IMR-90 (cell line): ENCODE results near the gene FAM32A. TPM values are rescaled to one million over a fixed set of nuclear protein-coding genes. Genes with fewer than 3 reads are reported as not detected.

ENCODE experiments used
- ATAC-seq: fragments of 200-7000 bp; cut with Tn5 transposase; 2 replicates; pipeline ENCODE4 v1.9.1; 2020; ENCODE audit warnings: low read depth, mild to moderate bottlenecking, moderate library complexity
- BruUV-seq: library from RNA; stranded (reverse); fragments of 400-500 nt; replicated peaks from 2 replicates; lab custom pipeline; 2021; lab: Mats Ljungman, UMichigan
- CTCF ChIA-PET: fragments of 300-600 bp; formaldehyde crosslinking; extraction: SDS; loops from one replicate; lab custom pipeline; 2021; ENCODE audit warnings: antibody characterized with exemption; lab: Yijun Ruan, JAX
- POLR2A ChIA-PET: fragments of 300-600 bp; sonication (Branson Sonifier 250); formaldehyde crosslinking; loops from one replicate; lab custom pipeline; 2022; ENCODE audit warnings: antibody characterized with exemption; ENCODE audit not compliant: unreplicated experiment; lab: Charles Lee
- DNase-seq: peaks from one replicate; pipeline ENCODE4 v3.0.0; 2013
- H2AFZ ChIP-seq: replicated peaks from 2 replicates; pipeline ENCODE3; 2013; ENCODE audit warnings: low read length, mild to moderate bottlenecking; ENCODE audit not compliant: poor library complexity
- H2AK5ac ChIP-seq: 2 replicates; pipeline ENCODE4 v1.6.1; 2013; ENCODE audit warnings: low read depth, low read length, inconsistent platforms
- H2AK9ac ChIP-seq: replicated peaks from 2 replicates; pipeline ENCODE3; 2013; ENCODE audit warnings: mild to moderate bottlenecking, low read depth, low read length, moderate library complexity; ENCODE audit not compliant: poor library complexity
- H2BK120ac ChIP-seq: 2 replicates; pipeline ENCODE4 v1.6.1; 2013; ENCODE audit warnings: low read depth, low read length, inconsistent platforms
- H2BK15ac ChIP-seq: 3 replicates; pipeline ENCODE4 v1.6.1; 2013; ENCODE audit warnings: low read depth, low read length, inconsistent platforms
- H2BK20ac ChIP-seq: 2 replicates; pipeline ENCODE4 v1.6.1; 2013; ENCODE audit warnings: low read depth, mild to moderate bottlenecking, inconsistent platforms, low read length, moderate library complexity
- H2BK5ac ChIP-seq: 2 replicates; pipeline ENCODE4 v1.6.1; 2013; ENCODE audit warnings: mild to moderate bottlenecking, low read depth, low read length, inconsistent platforms; ENCODE audit not compliant: poor library complexity, severe bottlenecking
- H3K14ac ChIP-seq: replicated peaks from 2 replicates; pipeline ENCODE4 v1.6.1; 2013; ENCODE audit warnings: low read depth, low read length, inconsistent platforms
- H3K18ac ChIP-seq: 2 replicates; pipeline ENCODE4 v1.6.1; 2013; ENCODE audit warnings: low read depth, low read length, control low read depth
- H3K23ac ChIP-seq: 2 replicates; pipeline ENCODE4 v1.6.1; 2013; ENCODE audit warnings: low read depth, low read length, inconsistent platforms
- H3K27ac ChIP-seq: 2 replicates; pipeline ENCODE4 v1.5.1; 2013; ENCODE audit warnings: mild to moderate bottlenecking, control low read depth, low read length; ENCODE audit not compliant: insufficient read depth
- H3K27me3 ChIP-seq: 2 replicates; pipeline ENCODE4 v1.6.1; 2013; ENCODE audit warnings: low read length; ENCODE audit not compliant: control insufficient read depth, insufficient read depth
- H3K36me3 ChIP-seq: 2 replicates; pipeline ENCODE4 v1.6.1; 2013; ENCODE audit warnings: low read length, mixed read lengths; ENCODE audit not compliant: control insufficient read depth, insufficient read depth
- H3K4ac ChIP-seq: 2 replicates; pipeline ENCODE4 v1.6.1; 2013; ENCODE audit warnings: low read depth, low read length, inconsistent platforms
- H3K4me1 ChIP-seq: 2 replicates; pipeline ENCODE4 v1.6.1; 2013; ENCODE audit warnings: low read length, mixed read lengths; ENCODE audit not compliant: control insufficient read depth, insufficient read depth
- H3K4me2 ChIP-seq: 2 replicates; pipeline ENCODE4 v1.6.1; 2013; ENCODE audit warnings: low read depth, mild to moderate bottlenecking, control low read depth, low read length, moderate library complexity
- H3K4me3 ChIP-seq: 2 replicates; pipeline ENCODE4 v1.5.1; 2013; ENCODE audit warnings: low read depth, mild to moderate bottlenecking, control low read depth, low read length, moderate library complexity; ENCODE audit not compliant: insufficient read depth
- H3K56ac ChIP-seq: 2 replicates; pipeline ENCODE4 v1.6.1; 2013; ENCODE audit warnings: low read length, inconsistent platforms; ENCODE audit not compliant: insufficient read depth; ENCODE audit errors: extremely low read depth
- H3K79me1 ChIP-seq, 2 experiments: 2 replicates each; pipeline ENCODE4 v1.6.1; 2013; ENCODE audit warnings: low read length in 2 of 2, inconsistent platforms in 1 of 2, low read depth in 1 of 2
- H3K9ac ChIP-seq: 2 replicates; pipeline ENCODE4 v1.6.1; 2013; ENCODE audit warnings: low read depth, low read length, control low read depth
- H3K9me1 ChIP-seq: 2 replicates; pipeline ENCODE4 v1.6.1; 2013; ENCODE audit warnings: low read length, inconsistent platforms; ENCODE audit not compliant: insufficient read depth
- H3K9me3 ChIP-seq: 2 replicates; pipeline ENCODE4 v1.6.1; 2013; ENCODE audit warnings: low read length; ENCODE audit not compliant: control insufficient read depth, insufficient read depth
- H4K20me1 ChIP-seq: 2 replicates; pipeline ENCODE4 v1.6.1; 2013; ENCODE audit warnings: low read length, inconsistent platforms; ENCODE audit not compliant: insufficient read depth
- H4K5ac ChIP-seq: 2 replicates; pipeline ENCODE4 v1.6.1; 2013; ENCODE audit warnings: mild to moderate bottlenecking, low read depth, low read length, control low read depth
- H4K8ac ChIP-seq, 2 experiments: 2 replicates each; pipeline ENCODE4 v1.6.1; 2013; ENCODE audit warnings: low read depth in 2 of 2, low read length in 2 of 2, control low read depth in 1 of 2, inconsistent platforms in 1 of 2
- H4K91ac ChIP-seq: 2 replicates; pipeline ENCODE4 v1.6.1; 2013; ENCODE audit warnings: low read depth, low read length, inconsistent platforms; ENCODE audit not compliant: insufficient read depth
- BHLHE40 ChIP-seq: fragments of 150-350 bp; IDR thresholded peaks from 2 replicates; pipeline ENCODE4 v1.6.1; 2016; ENCODE audit warnings: mild to moderate bottlenecking, low read depth, low read length
- CEBPB ChIP-seq: IDR thresholded peaks from 2 replicates; pipeline ENCODE4 v1.6.1; 2012; ENCODE audit warnings: low read depth, low read length, improper control_type of control experiment
- CHD1 ChIP-seq: IDR thresholded peaks from 2 replicates; pipeline ENCODE4 v1.6.1; 2012; ENCODE audit warnings: low read depth, low read length, improper control_type of control experiment
- CTCF ChIP-seq: conservative IDR thresholded peaks from 2 replicates; pipeline ENCODE4 v1.5.1; 2012; ENCODE audit warnings: mild to moderate bottlenecking, low read depth, low read length, improper control_type of control experiment
- FOS ChIP-seq: fragments of 150-350 bp; IDR thresholded peaks from 2 replicates; pipeline ENCODE4 v1.6.1; 2016; ENCODE audit warnings: low read depth, low read length
- MAFK ChIP-seq: IDR thresholded peaks from 2 replicates; pipeline ENCODE4 v1.6.1; 2012; ENCODE audit warnings: low read depth, low read length, improper control_type of control experiment
- MAZ ChIP-seq: IDR thresholded peaks from 2 replicates; pipeline ENCODE4 v1.6.1; 2012; ENCODE audit warnings: low read depth, mild to moderate bottlenecking, low read length, improper control_type of control experiment, moderate library complexity, borderline replicate concordance
- MXI1 ChIP-seq: IDR thresholded peaks from 2 replicates; pipeline ENCODE4 v1.6.1; 2012; ENCODE audit warnings: low read depth, mild to moderate bottlenecking, low read length, moderate library complexity, borderline replicate concordance
- NFE2L2 ChIP-seq: fragments of 150-350 bp; IDR thresholded peaks from 2 replicates; pipeline ENCODE4 v1.6.1; 2016; ENCODE audit warnings: low read depth, mild to moderate bottlenecking, low read length
- POLR2A ChIP-seq: IDR thresholded peaks from 2 replicates; pipeline ENCODE4 v1.6.1; 2012; ENCODE audit warnings: mild to moderate bottlenecking, low read depth, low read length
- RAD21 ChIP-seq: IDR thresholded peaks from 2 replicates; pipeline ENCODE4 v1.6.1; 2012; ENCODE audit warnings: low read length, improper control_type of control experiment
- RCOR1 ChIP-seq: IDR thresholded peaks from 2 replicates; pipeline ENCODE4 v1.6.1; 2012; ENCODE audit warnings: mild to moderate bottlenecking, low read length, improper control_type of control experiment; ENCODE audit not compliant: insufficient replicate concordance
- RFX5 ChIP-seq: IDR thresholded peaks from 2 replicates; pipeline ENCODE4 v1.8.0; 2012; ENCODE audit warnings: low read depth, mild to moderate bottlenecking, low read length, moderate library complexity
- SMC3 ChIP-seq: fragments of 150-350 bp; IDR thresholded peaks from 2 replicates; pipeline ENCODE4 v1.6.1; 2016; ENCODE audit warnings: low read depth, mild to moderate bottlenecking, antibody characterized with exemption, low read length, moderate library complexity
- WGBS, 2 experiments: methylation state at CpG; one replicate each; pipeline versions ENCODE4 v1.1.5 to v1.1.7; 2013; ENCODE audit warnings: missing lambda C conversion rate in 2 of 2; ENCODE audit not compliant: insufficient read length in 1 of 2; ENCODE audit errors: extremely low coverage in 2 of 2; 5-methylcytosine and 5-hydroxymethylcytosine counted together
- dilution Hi-C: fragments of 300-500 bp; cut with HindIII; formaldehyde crosslinking; loops from one replicate; pipeline ENCODE4 v1.14.3; 2018; ENCODE audit warnings: low sequenced_read_pairs; ENCODE audit not compliant: unreplicated experiment
- in situ Hi-C: fragments of 300-500 bp; cut with MboI; formaldehyde crosslinking; loops from 3 replicates; pipeline ENCODE4 v1.14.3; 2019; ENCODE audit warnings: low sequenced_read_pairs, inconsistent platforms, mixed read lengths
- intact Hi-C: fragments of 100-400 bp; cut with micrococcal nuclease; formaldehyde crosslinking; loops from 2 replicates; pipeline ENCODE4 v1.10.0; 2022
- polyA plus RNA-seq, 3 experiments: library from polyadenylated mRNA; depleted of rRNA; stranded (reverse); fragments of >200 nt; gene quantifications; 2 replicates each; pipeline ENCODE4 v1.2.3, GENCODE V29; 2012; ENCODE audit warnings: low replicate concordance in 1 of 3
- total RNA-seq: library from RNA; depleted of rRNA; stranded (reverse); fragments of >200 nt; gene quantifications from 2 replicates; pipeline ENCODE4 v1.2.3, GENCODE V29; 2012
- TF ChIP-seq, protein P1 (sequence below): fragments of 150-350 bp; IDR thresholded peaks from 2 replicates; pipeline ENCODE4 v1.6.1; 2017; ENCODE audit warnings: mild to moderate bottlenecking, antibody characterized with exemption, low read length, low read depth
- TF ChIP-seq, protein P2 (sequence below): fragments of 150-350 bp; IDR thresholded peaks from 2 replicates; pipeline ENCODE4 v1.6.1; 2016; ENCODE audit warnings: low read depth, mild to moderate bottlenecking, low read length, moderate library complexity, borderline replicate concordance

The FAM32A gene
- total and polyA plus RNA-seq, 2 of the 4 experiments (the other 2 are of a cell fraction), result 99.5 to 130 TPM

DNA sequence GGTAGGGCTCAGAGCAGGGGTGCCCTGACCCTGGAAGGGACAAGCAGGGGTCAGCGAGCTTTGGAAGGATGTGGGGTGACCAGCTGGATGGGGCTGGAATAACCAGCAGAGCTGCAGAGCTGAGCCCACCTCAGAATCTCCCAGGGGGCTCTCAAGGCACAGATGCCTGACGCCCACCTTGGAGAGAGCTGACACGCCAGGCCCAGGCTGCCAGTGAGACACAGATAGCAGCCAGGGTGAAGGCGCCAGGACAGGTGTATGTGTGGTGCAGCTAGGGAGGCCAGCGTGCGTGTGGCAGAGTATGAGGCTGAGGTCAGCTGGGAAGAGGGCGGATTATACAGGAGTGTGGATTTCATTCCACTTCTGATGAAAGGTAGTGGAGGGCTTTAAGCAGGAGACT is 21.4 kb downstream of the FAM32A start:
- ChIA-PET CTCF (no interaction called here), POLR2A (no interaction called here)
- no peak overlapping the region for H3K56ac ChIP-seq
- no peak overlapping the region for H3K4ac ChIP-seq
- no peak overlapping the region for H4K5ac ChIP-seq
- intact Hi-C loops, result no loop called here
- no peak overlapping the region for H2AFZ ChIP-seq
- no peak overlapping the region for H3K23ac ChIP-seq
- no peaks in the 10 kb centered on the region for H3K9me3 ChIP-seq
- peaks cover 77% of the 10 kb centered on the region for H3K36me3 ChIP-seq
- H4K20me1 ChIP-seq, result peaks cover 21% of the 10 kb centered on the region
- ATAC-seq (no peak), DNase-seq (no peak)
- H2AK9ac ChIP-seq, result no peak overlapping the region
- no peak overlapping the region for H3K9ac ChIP-seq
- no peak overlapping the region for H3K4me3 ChIP-seq
- no peak overlapping the region for H2BK120ac ChIP-seq
- H3K9me1 ChIP-seq, result 0 out of 2 replicates have a peak, but pooled peaks cover 3% of the 10 kb centered on the region
- no peak overlapping the region for H3K4me2 ChIP-seq
- H2BK5ac ChIP-seq, result no peak overlapping the region
- no peak overlapping the region for H3K14ac ChIP-seq
- peaks cover 50 to 72% of the 10 kb centered on the region in 2 experiments for H3K79me1 ChIP-seq
- no peak overlapping the region for H4K91ac ChIP-seq
- no peaks in the 10 kb centered on the region for H3K27me3 ChIP-seq
- BruUV-seq, result no TSS peak
- H2BK15ac ChIP-seq, result no peak overlapping the region
- TF ChIP-seq MAFK (no peak), MXI1 (no peak), BHLHE40 (no peak), SMC3 (no peak), FOS (no peak), POLR2A (no peak), CTCF (no peak), MAZ (no peak), RAD21 (no peak), NFE2L2 (no peak), RCOR1 (no peak), CHD1 (no peak), CEBPB (no peak), RFX5 (no peak)
- TF ChIP-seq, protein P1, sequence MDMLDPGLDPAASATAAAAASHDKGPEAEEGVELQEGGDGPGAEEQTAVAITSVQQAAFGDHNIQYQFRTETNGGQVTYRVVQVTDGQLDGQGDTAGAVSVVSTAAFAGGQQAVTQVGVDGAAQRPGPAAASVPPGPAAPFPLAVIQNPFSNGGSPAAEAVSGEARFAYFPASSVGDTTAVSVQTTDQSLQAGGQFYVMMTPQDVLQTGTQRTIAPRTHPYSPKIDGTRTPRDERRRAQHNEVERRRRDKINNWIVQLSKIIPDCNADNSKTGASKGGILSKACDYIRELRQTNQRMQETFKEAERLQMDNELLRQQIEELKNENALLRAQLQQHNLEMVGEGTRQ, result no peak
- TF ChIP-seq, protein P2, sequence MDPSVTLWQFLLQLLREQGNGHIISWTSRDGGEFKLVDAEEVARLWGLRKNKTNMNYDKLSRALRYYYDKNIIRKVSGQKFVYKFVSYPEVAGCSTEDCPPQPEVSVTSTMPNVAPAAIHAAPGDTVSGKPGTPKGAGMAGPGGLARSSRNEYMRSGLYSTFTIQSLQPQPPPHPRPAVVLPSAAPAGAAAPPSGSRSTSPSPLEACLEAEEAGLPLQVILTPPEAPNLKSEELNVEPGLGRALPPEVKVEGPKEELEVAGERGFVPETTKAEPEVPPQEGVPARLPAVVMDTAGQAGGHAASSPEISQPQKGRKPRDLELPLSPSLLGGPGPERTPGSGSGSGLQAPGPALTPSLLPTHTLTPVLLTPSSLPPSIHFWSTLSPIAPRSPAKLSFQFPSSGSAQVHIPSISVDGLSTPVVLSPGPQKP, result no peak
- whole genome bisulfite sequencing, 2 experiments, result 100% methylated on average over 3 of the region's 7 CpGs; no CpG with 5 or more reads in 1 of the 2 experiments
- in situ Hi-C loops, result no loop called here
- dilution Hi-C loops, result no loop called here
- no peak overlapping the region for H3K27ac ChIP-seq
- H2AK5ac ChIP-seq, result no peak overlapping the region
- H3K18ac ChIP-seq, result no peak overlapping the region
- no peak overlapping the region for H2BK20ac ChIP-seq
- 0 out of 2 replicates have a peak, but pooled peaks cover 2% of the 10 kb centered on the region for H3K4me1 ChIP-seq
- no peak overlapping the region for H4K8ac ChIP-seq
